Head of caudate nucleus (tissue), 42 donors: ENCODE results near the gene NRAP.

Experiments
- DNase-seq, 42 donors: peaks; one replicate each; pipeline versions ENCODE4 v3.0.0 to v3.0.0-alpha.2; 2020 to 2021; ENCODE audit warnings: mixed read lengths in 7 of 42
- intact Hi-C: fragments of 100-400 bp; cut with DNase I; formaldehyde crosslinking; loops from one replicate; pipeline ENCODE4 v1.15.0; 2022

NRAP gene, protein sequence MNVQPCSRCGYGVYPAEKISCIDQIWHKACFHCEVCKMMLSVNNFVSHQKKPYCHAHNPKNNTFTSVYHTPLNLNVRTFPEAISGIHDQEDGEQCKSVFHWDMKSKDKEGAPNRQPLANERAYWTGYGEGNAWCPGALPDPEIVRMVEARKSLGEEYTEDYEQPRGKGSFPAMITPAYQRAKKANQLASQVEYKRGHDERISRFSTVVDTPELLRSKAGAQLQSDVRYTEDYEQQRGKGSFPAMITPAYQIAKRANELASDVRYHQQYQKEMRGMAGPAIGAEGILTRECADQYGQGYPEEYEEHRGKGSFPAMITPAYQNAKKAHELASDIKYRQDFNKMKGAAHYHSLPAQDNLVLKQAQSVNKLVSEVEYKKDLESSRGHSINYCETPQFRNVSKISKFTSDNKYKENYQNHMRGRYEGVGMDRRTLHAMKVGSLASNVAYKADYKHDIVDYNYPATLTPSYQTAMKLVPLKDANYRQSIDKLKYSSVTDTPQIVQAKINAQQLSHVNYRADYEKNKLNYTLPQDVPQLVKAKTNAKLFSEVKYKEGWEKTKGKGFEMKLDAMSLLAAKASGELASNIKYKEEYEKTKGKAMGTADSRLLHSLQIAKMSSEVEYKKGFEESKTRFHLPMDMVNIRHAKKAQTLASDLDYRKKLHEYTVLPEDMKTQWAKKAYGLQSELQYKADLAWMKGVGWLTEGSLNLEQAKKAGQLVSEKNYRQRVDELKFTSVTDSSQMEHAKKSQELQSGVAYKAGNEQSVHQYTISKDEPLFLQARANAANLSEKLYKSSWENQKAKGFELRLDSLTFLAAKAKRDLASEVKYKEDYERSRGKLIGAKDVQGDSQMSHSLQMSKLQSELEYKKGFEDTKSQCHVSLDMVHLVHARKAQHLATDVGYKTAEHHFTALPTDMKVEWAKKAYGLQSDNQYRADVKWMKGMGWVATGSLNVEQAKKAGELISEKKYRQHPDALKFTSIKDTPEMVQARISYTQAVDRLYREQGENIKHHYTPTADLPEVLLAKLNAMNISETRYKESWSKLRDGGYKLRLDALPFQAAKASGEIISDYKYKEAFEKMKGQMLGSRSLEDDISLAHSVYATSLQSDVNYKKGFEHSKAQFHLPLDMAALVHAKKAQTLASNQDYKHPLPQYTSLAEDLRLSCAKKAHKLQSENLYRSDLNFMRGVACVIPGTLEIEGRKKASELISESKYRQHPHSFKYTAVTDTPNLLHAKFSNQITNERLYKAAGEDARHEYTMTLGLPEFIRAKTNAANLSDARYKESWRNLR (N-terminal part only)

DNA sequence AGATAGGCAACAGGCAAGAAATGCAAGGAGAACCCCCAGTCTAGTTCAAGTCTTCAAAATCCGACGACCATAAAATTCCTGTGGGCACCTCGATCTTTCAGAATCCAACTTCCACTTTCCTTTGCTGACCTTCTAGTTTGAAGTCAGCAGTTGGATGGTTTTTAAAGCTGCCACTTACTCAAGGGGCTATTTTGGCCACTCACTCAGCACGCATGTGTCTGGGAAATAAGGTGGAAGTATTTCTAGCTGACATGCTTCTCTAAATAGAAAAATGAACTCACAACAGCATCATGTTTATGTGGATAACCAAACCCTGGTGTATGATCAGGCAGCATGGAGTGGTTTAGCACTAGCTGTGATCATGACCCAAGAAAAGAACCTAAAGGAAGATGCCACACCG, at the start of gene NRAP:
NRAP (minus strand) TSS at position 134 of the 400 bp plus-strand sequence. CDS start 159 bp downstream, outside the sequence.
- intact Hi-C loops: no loop called here
- no peak for DNase-seq

DNA sequence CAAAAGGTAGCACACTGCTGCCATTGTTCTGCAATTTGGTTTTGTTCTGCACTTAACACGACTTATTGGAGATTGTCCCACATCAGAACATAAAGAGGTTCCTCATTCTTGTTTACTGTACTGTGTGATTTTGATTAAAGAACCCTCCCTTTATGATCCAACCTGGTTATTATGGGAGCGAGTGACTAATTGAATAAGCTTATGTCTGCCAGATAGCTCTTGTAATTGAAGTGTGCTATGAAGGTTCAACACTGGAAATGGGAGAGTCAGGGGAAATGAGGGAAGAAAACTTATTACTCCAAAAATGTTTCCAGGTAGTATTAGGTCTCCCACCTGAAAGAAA, 49.8 kb upstream of the NRAP start:
- no peak for DNase-seq
- intact Hi-C loops: no loop called here

DNA sequence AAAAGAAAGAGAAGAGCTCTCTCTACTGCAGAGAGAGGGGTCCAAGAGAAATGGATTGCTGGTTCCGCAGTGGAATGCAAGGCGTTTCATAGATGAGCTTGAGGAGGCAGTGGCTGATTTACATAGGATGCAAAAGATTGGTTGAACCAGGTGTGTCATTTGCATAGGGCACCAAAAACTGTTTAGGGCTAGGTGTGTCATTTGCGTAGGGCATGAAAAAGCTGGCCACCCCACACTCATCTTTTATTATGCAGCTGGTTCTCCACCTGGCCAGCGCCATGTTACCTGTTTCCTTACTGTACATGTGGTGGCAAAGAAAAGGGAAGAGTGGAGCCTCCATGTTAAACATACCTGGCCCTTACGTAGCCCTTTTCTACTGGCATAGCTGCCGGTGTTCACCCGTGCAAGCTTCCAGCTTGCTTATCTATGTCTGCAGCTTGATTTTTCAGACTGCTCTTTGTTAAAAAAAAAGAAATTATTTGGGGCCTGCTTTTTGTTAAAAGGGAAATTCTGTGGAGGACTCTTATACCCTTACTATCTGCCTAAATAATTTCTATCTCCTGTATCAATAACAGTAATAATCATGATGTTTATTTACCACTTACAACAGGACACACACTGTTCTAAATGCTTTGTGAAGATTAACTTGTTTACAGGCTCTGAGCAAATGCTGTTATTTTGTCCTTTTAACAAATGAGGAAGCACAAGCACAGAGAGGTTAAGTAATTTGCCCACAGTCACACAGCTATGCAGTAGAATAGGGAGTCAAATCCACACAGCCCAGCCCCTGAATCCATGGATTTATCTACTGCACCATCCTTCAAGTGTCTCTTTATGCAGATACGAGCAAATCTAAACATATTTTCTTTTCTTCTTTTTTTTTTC, 49.2 kb upstream of the NRAP start:
- DNase-seq: no peak
- intact Hi-C loops: no loop called here

DNA sequence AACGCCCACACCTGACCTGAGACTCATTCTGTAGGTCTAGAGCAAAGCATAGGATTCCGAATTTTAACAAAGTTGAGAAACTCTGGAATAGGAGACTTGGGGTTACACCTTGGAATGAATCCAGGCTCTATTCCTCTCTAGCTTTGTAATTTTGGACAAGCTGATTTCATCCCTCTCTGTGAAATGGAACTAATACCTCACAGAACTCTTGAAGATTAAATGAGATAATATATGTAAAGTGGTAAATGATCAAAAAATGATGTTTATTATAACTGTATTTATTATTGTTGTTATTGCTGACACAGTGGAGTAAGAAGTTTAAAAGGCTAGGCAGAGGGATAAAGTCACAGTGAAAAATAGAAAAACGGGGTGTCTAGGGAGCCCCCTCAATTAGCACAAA, 48.2 kb upstream of the NRAP start:
- intact Hi-C loops: no loop called here

DNA sequence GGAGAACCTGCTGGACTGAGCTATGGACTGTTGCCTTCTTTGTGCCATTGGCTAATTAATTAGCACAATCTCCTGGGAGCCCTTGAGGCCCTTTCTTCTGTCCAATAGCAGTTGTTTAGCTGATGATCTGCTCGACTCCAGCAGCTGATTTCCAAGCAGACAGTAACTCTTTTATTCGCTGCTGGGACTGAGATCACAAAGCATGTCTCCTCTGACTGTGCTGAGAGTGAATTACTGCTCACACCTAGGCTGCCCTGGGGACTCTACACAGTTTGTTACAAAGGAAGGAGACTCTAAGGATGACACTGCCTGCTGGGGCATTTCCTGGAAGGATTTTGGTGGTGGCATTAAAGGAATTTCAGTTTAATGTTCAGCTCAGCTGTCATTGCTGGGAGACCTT, 47.3 kb upstream of the NRAP start:
- peak in 6 of 42 donors; percentile 14 to 57 (median 20) for DNase-seq
- intact Hi-C loops: no loop called here

More for the DNA sequence above, 48.2 kb upstream of the NRAP start:
- DNase-seq: no peak

DNA sequence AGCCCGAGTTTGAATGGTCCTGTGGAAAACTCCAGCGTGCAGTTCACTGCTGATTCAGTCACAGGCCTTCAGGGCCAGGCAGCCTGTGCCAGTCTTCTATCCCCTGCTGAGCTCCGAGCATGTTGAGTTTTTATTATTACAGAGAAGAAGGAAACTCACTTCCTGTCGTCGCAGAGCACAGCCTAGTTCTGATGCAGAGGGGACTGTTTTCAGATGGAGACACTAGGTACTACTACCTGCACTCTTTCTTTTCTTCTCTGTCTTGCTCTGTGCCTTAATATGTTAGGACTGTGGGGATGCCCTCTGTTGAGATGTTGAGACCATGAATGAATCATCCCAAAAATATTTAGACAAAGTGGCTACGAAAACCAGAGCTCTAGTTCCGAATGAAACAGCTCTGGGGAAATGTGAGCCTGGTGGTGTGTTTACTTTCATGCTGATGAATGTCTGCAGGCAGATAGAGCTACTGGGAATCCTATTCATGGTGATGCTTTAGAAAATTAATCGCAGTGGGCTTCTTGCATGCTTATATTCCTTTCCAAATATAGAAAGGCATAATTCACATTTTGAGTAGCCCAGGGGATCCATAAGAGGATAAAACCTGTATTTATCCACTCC, 45.5 kb upstream of the NRAP start:
- intact Hi-C loops: loop anchor here (10.0 kb wide), 2 partner anchors 75 to 395 kb away; no protein-coding TSS in a partner anchor
- DNase-seq: peak in 9 of 42 donors; percentile 15 to 59 (median 25)

DNA sequence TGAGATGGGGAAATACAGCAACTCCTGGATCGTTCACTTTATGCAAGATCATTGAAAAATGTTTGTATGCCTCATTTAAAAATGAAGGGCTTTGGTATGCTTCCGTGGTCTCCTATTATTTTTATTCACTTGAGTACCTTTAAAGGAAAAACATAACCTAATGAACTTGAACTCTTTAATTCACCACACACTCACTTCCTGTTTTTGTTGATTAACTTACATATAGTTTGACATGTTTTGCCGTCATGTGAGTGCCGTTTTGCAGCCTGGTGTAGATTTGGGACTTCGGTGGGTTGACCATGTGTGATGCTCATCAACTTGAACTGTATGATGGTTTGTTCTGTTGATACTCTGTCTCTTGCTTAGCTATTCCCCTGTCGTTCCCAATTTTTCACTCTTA, 44.8 kb upstream of the NRAP start:
- intact Hi-C loops: loop anchor here (10.0 kb wide), 2 partner anchors 76 to 396 kb away; no protein-coding TSS in a partner anchor
- DNase-seq: no peak

DNA sequence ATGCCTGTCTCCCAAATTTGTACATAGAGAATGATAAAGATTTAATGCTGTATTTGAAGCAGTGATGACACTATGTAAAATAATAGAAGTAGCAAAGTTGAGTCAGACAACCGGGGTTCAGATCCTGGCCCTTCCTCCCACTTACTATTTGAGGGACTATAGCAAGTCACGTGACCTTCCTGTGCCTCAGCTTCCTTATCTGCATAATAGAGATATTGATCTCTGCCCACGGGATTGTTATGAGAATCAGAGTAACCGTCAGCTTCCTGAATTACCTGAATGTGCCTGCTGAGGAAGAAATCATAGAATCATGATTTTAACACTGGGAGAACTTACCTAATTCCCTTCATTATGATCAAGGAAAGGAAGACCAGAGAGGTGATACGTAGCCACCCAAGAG, 42.8 kb upstream of the NRAP start:
- intact Hi-C loops: loop anchor here (10.0 kb wide), 2 partner anchors 78 to 398 kb away; no protein-coding TSS in a partner anchor
- DNase-seq: no peak

DNA sequence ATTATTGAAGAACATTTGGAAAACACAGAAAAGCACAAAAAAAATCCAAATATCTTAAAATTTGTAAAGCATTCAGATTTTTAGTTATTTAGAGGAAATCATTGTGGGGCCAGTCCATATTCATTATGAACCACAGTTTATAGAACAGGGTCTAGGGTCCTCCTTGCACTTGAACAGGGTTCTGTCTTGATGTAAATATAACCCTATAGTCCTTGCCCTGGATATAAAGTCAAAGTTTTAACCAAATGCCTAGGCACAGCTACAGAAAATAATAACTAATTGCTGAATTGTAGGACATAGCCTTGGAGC, 41.5 kb upstream of the NRAP start:
- intact Hi-C loops: loop anchor here (10.0 kb wide), 2 partner anchors 80 to 400 kb away; no protein-coding TSS in a partner anchor

DNA sequence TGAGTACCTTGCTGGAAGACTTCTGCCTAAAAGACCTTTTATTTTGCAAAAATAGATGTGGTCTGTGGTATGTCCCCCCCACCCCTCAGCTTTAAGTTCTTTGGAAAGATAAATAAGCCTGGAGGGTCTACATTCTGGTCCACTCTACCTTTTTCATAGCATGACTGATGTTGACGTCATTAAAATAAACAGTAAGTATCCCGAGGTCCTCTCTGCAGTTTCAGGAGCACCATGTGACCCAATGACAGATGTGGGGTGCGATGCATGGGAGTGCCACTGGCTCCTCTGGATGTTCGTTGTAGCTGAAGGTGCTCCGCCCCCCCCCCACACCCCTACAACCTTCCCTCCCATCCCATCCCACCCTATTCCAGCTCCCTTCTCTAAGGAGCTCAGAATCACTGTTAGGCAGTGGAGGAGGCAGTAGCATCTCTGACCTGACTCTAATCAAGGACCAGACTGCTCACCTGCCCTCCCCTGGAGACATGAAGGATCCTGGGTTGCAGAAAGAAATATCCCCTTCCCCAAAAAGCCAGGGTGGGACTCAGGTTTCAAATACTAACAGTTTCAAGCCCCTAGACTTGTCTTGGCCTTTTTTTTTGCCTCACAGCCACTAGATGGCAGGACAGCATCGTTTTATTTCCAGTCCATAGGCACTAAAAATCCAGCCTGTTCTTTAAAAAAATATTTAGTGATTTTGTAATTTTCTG, 40.9 kb upstream of the NRAP start:
- intact Hi-C loops: loop anchor here (10.0 kb wide), 2 partner anchors 80 to 400 kb away; no protein-coding TSS in a partner anchor
- DNase-seq: peak in 26 of 42 donors; percentile 15 to 76 (median 48)

More for the DNA sequence above, 41.5 kb upstream of the NRAP start:
- no peak for DNase-seq

DNA sequence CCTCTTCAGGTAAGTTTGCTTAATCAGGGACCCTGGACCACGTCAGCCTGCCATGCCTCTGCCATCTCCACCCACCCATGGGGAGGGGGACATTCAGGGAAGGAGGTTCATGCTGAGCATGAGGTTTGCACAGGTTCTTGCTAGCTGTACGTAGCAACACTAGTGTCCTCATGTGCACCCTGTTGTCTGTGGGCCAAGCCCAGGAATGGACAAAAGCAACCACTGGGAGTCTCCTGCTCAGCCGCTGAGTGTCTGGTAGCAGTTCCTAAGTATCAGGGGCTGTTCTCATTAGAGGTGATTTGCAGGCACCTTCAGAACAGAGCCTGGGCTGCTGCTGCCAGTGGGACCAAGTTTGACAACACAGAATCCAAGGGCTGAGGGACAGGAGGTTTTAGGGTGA, 33.8 kb upstream of the NRAP start:
- intact Hi-C loops: no loop called here
- no peak for DNase-seq

DNA sequence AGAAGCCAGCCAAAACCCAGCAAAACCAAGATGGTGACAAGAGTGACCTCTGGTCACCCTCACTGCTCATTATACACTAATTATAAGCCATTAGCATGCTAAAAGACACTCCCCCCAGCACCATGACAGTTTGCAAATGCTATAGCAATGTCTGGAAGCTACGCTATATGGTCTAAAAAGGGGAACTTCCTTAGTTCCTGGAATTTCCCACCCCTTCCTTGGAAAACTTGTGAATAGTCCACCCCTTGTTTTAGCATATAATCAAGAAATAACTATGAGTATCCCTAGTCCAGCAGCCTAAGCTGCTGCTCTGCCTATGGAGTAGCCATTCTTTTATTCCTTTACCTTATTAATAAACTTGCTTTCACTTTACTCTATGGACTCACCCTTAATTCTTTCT, 31.9 kb upstream of the NRAP start:
- intact Hi-C loops: no loop called here
- DNase-seq: no peak

DNA sequence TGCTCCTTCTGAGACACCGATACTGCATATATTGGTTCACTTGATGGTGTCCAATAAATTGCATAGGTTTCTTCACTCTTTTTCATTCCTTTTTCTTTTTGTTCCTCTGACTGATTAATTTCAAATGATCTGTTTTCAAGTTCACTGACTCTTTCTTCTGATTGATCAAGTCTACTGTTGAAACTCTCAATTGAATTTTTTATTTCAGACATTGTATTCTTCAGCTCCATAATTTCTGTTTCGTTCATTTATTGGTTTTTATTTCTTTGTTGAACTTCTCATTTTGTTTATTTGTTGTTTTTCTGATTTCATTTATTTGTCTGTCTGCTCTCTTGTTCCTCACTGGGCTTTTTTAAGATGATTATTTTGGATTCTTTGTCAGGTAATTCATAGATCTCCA, 29.5 kb upstream of the NRAP start:
- intact Hi-C loops: no loop called here
- DNase-seq: no peak

DNA sequence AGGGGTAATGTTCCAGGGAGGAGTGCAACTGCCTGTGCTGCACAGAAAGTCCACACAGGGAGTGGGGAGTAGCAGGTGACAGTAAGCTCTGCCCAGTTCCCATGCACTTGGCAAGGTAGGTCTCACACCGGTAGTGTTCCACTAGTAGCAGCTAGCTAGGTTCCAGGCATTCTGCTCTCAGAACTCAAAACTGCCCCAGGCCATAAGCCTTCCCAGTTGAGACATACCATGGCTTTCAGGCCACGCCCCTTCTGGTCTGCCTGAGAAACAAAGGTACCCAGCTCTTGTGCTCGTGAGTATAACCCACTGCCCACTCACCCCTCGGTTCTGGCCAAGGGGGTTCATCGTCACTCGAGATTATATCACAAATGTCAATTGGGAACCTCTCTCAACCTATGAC, 28.4 kb upstream of the NRAP start:
- intact Hi-C loops: no loop called here
- DNase-seq: no peak

DNA sequence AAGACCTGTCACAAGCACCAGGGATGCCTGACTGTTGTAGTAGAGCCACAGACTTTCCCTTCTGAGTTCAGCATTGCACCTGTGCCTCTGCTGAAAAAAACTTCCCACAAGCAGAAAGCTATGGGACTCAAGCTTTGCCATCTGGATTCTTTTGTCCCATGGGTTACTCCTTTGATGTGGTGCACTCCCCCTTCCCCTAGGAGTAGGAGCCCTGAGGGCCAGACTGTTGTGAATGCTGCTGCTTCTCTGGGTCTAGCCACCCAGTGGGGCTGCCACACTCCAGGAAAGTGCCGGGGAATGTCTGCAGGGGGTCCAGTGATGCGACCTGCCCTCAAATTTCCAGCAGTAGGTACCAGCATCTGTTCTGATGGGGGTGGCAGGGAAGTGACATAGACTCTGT, 27.5 kb upstream of the NRAP start:
- no peak for DNase-seq
- intact Hi-C loops: no loop called here

DNA sequence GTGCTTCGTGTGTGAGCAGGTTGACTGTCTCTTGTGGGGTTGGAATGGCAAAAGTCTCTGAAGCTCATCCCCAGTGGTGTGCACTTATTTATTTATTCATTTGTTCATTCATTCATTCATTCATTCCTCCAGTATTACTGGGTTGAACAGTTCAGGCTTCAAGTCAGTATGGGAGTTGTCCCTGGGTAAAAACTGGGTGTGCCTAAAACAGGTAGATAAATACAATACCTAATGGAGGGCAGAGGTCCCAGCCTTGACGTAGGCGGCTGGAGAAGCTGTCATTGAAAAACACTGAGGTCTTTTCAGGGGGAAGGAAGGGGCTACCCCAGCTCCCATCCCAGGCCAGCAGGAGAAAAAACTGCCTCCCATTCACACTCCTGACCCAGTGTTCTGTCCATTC, 26.9 kb upstream of the NRAP start:
- DNase-seq: no peak
- intact Hi-C loops: no loop called here

DNA sequence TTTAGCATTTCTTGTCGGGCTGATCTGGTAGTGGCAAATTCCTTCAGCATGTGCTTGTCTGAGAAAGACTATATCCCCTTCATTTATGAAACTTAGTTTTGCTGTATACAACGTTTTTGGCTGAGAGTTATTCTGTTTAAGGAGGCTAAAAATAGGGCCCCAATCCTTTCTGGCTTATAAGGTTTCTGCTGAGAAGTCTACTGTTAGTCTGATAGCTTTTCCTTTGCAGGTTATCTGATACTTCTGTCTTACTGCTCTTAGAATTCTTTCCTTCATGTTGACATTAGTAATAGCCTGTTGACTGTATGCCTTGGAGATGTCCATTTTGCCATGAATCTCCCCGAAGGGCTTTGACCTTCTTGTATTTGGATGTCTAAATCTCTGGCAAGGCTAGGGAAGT, 25.7 kb upstream of the NRAP start:
- no peak for DNase-seq
- intact Hi-C loops: no loop called here
